IMR-90 (cell line): Measurements from ENCODE around the gene NKRF. TPM values are rescaled to one million over a fixed set of nuclear protein-coding genes. Genes with fewer than 3 reads are reported as not detected.

Experiments
- ATAC-seq: fragments of 200-7000 bp; cut with Tn5 transposase; 2 replicates; pipeline ENCODE4 v1.9.1; 2020; ENCODE audit warnings: low read depth, mild to moderate bottlenecking, moderate library complexity
- BruUV-seq: library from RNA; stranded (reverse); fragments of 400-500 nt; replicated peaks from 2 replicates; lab custom pipeline; 2021; lab: Mats Ljungman, UMichigan
- CTCF ChIA-PET: fragments of 300-600 bp; formaldehyde crosslinking; extraction: SDS; loops from one replicate; lab custom pipeline; 2021; ENCODE audit warnings: antibody characterized with exemption; lab: Yijun Ruan, JAX
- POLR2A ChIA-PET: fragments of 300-600 bp; sonication (Branson Sonifier 250); formaldehyde crosslinking; loops from one replicate; lab custom pipeline; 2022; ENCODE audit warnings: antibody characterized with exemption; ENCODE audit not compliant: unreplicated experiment; lab: Charles Lee
- DNase-seq: peaks from one replicate; pipeline ENCODE4 v3.0.0; 2013
- H2AFZ ChIP-seq: replicated peaks from 2 replicates; pipeline ENCODE3; 2013; ENCODE audit warnings: low read length, mild to moderate bottlenecking; ENCODE audit not compliant: poor library complexity
- H2AK5ac ChIP-seq: 2 replicates; pipeline ENCODE4 v1.6.1; 2013; ENCODE audit warnings: low read depth, low read length, inconsistent platforms
- H2AK9ac ChIP-seq: replicated peaks from 2 replicates; pipeline ENCODE3; 2013; ENCODE audit warnings: mild to moderate bottlenecking, low read depth, low read length, moderate library complexity; ENCODE audit not compliant: poor library complexity
- H2BK120ac ChIP-seq: 2 replicates; pipeline ENCODE4 v1.6.1; 2013; ENCODE audit warnings: low read depth, low read length, inconsistent platforms
- H2BK15ac ChIP-seq: 3 replicates; pipeline ENCODE4 v1.6.1; 2013; ENCODE audit warnings: low read depth, low read length, inconsistent platforms
- H2BK20ac ChIP-seq: 2 replicates; pipeline ENCODE4 v1.6.1; 2013; ENCODE audit warnings: low read depth, mild to moderate bottlenecking, inconsistent platforms, low read length, moderate library complexity
- H2BK5ac ChIP-seq: 2 replicates; pipeline ENCODE4 v1.6.1; 2013; ENCODE audit warnings: mild to moderate bottlenecking, low read depth, low read length, inconsistent platforms; ENCODE audit not compliant: poor library complexity, severe bottlenecking
- H3K14ac ChIP-seq: replicated peaks from 2 replicates; pipeline ENCODE4 v1.6.1; 2013; ENCODE audit warnings: low read depth, low read length, inconsistent platforms
- H3K18ac ChIP-seq: 2 replicates; pipeline ENCODE4 v1.6.1; 2013; ENCODE audit warnings: low read depth, low read length, control low read depth
- H3K23ac ChIP-seq: 2 replicates; pipeline ENCODE4 v1.6.1; 2013; ENCODE audit warnings: low read depth, low read length, inconsistent platforms
- H3K27ac ChIP-seq: 2 replicates; pipeline ENCODE4 v1.5.1; 2013; ENCODE audit warnings: mild to moderate bottlenecking, control low read depth, low read length; ENCODE audit not compliant: insufficient read depth
- H3K27me3 ChIP-seq: 2 replicates; pipeline ENCODE4 v1.6.1; 2013; ENCODE audit warnings: low read length; ENCODE audit not compliant: control insufficient read depth, insufficient read depth
- H3K36me3 ChIP-seq: 2 replicates; pipeline ENCODE4 v1.6.1; 2013; ENCODE audit warnings: low read length, mixed read lengths; ENCODE audit not compliant: control insufficient read depth, insufficient read depth
- H3K4ac ChIP-seq: 2 replicates; pipeline ENCODE4 v1.6.1; 2013; ENCODE audit warnings: low read depth, low read length, inconsistent platforms
- H3K4me1 ChIP-seq: 2 replicates; pipeline ENCODE4 v1.6.1; 2013; ENCODE audit warnings: low read length, mixed read lengths; ENCODE audit not compliant: control insufficient read depth, insufficient read depth
- H3K4me2 ChIP-seq: 2 replicates; pipeline ENCODE4 v1.6.1; 2013; ENCODE audit warnings: low read depth, mild to moderate bottlenecking, control low read depth, low read length, moderate library complexity
- H3K4me3 ChIP-seq: 2 replicates; pipeline ENCODE4 v1.5.1; 2013; ENCODE audit warnings: low read depth, mild to moderate bottlenecking, control low read depth, low read length, moderate library complexity; ENCODE audit not compliant: insufficient read depth
- H3K56ac ChIP-seq: 2 replicates; pipeline ENCODE4 v1.6.1; 2013; ENCODE audit warnings: low read length, inconsistent platforms; ENCODE audit not compliant: insufficient read depth; ENCODE audit errors: extremely low read depth
- H3K79me1 ChIP-seq, 2 experiments: 2 replicates each; pipeline ENCODE4 v1.6.1; 2013; ENCODE audit warnings: low read length in 2 of 2, inconsistent platforms in 1 of 2, low read depth in 1 of 2
- H3K9ac ChIP-seq: 2 replicates; pipeline ENCODE4 v1.6.1; 2013; ENCODE audit warnings: low read depth, low read length, control low read depth
- H3K9me1 ChIP-seq: 2 replicates; pipeline ENCODE4 v1.6.1; 2013; ENCODE audit warnings: low read length, inconsistent platforms; ENCODE audit not compliant: insufficient read depth
- H3K9me3 ChIP-seq: 2 replicates; pipeline ENCODE4 v1.6.1; 2013; ENCODE audit warnings: low read length; ENCODE audit not compliant: control insufficient read depth, insufficient read depth
- H4K20me1 ChIP-seq: 2 replicates; pipeline ENCODE4 v1.6.1; 2013; ENCODE audit warnings: low read length, inconsistent platforms; ENCODE audit not compliant: insufficient read depth
- H4K5ac ChIP-seq: 2 replicates; pipeline ENCODE4 v1.6.1; 2013; ENCODE audit warnings: mild to moderate bottlenecking, low read depth, low read length, control low read depth
- H4K8ac ChIP-seq, 2 experiments: 2 replicates each; pipeline ENCODE4 v1.6.1; 2013; ENCODE audit warnings: low read depth in 2 of 2, low read length in 2 of 2, control low read depth in 1 of 2, inconsistent platforms in 1 of 2
- H4K91ac ChIP-seq: 2 replicates; pipeline ENCODE4 v1.6.1; 2013; ENCODE audit warnings: low read depth, low read length, inconsistent platforms; ENCODE audit not compliant: insufficient read depth
- BHLHE40 ChIP-seq: fragments of 150-350 bp; IDR thresholded peaks from 2 replicates; pipeline ENCODE4 v1.6.1; 2016; ENCODE audit warnings: mild to moderate bottlenecking, low read depth, low read length
- MAZ ChIP-seq: IDR thresholded peaks from 2 replicates; pipeline ENCODE4 v1.6.1; 2012; ENCODE audit warnings: low read depth, mild to moderate bottlenecking, low read length, improper control_type of control experiment, moderate library complexity, borderline replicate concordance
- MXI1 ChIP-seq: IDR thresholded peaks from 2 replicates; pipeline ENCODE4 v1.6.1; 2012; ENCODE audit warnings: low read depth, mild to moderate bottlenecking, low read length, moderate library complexity, borderline replicate concordance
- NFE2L2 ChIP-seq: fragments of 150-350 bp; IDR thresholded peaks from 2 replicates; pipeline ENCODE4 v1.6.1; 2016; ENCODE audit warnings: low read depth, mild to moderate bottlenecking, low read length
- POLR2A ChIP-seq: IDR thresholded peaks from 2 replicates; pipeline ENCODE4 v1.6.1; 2012; ENCODE audit warnings: mild to moderate bottlenecking, low read depth, low read length
- WGBS, 2 experiments: methylation state at CpG; one replicate each; pipeline versions ENCODE4 v1.1.5 to v1.1.7; 2013; ENCODE audit warnings: missing lambda C conversion rate in 2 of 2; ENCODE audit not compliant: insufficient read length in 1 of 2; ENCODE audit errors: extremely low coverage in 2 of 2; 5-methylcytosine and 5-hydroxymethylcytosine counted together
- dilution Hi-C: fragments of 300-500 bp; cut with HindIII; formaldehyde crosslinking; loops from one replicate; pipeline ENCODE4 v1.14.3; 2018; ENCODE audit warnings: low sequenced_read_pairs; ENCODE audit not compliant: unreplicated experiment
- in situ Hi-C: fragments of 300-500 bp; cut with MboI; formaldehyde crosslinking; loops from 3 replicates; pipeline ENCODE4 v1.14.3; 2019; ENCODE audit warnings: low sequenced_read_pairs, inconsistent platforms, mixed read lengths
- intact Hi-C: fragments of 100-400 bp; cut with micrococcal nuclease; formaldehyde crosslinking; loops from 2 replicates; pipeline ENCODE4 v1.10.0; 2022
- polyA plus RNA-seq, 3 experiments: library from polyadenylated mRNA; depleted of rRNA; stranded (reverse); fragments of >200 nt; gene quantifications; 2 replicates each; pipeline ENCODE4 v1.2.3, GENCODE V29; 2012; ENCODE audit warnings: low replicate concordance in 1 of 3
- total RNA-seq: library from RNA; depleted of rRNA; stranded (reverse); fragments of >200 nt; gene quantifications from 2 replicates; pipeline ENCODE4 v1.2.3, GENCODE V29; 2012
- TF ChIP-seq, protein P1 (sequence below): fragments of 150-350 bp; IDR thresholded peaks from 2 replicates; pipeline ENCODE4 v1.6.1; 2017; ENCODE audit warnings: mild to moderate bottlenecking, antibody characterized with exemption, low read length, low read depth

The NKRF gene
- total and polyA plus RNA-seq, 2 of the 4 experiments (the other 2 are of a cell fraction), result 2.2 to 4.1 TPM

DNA sequence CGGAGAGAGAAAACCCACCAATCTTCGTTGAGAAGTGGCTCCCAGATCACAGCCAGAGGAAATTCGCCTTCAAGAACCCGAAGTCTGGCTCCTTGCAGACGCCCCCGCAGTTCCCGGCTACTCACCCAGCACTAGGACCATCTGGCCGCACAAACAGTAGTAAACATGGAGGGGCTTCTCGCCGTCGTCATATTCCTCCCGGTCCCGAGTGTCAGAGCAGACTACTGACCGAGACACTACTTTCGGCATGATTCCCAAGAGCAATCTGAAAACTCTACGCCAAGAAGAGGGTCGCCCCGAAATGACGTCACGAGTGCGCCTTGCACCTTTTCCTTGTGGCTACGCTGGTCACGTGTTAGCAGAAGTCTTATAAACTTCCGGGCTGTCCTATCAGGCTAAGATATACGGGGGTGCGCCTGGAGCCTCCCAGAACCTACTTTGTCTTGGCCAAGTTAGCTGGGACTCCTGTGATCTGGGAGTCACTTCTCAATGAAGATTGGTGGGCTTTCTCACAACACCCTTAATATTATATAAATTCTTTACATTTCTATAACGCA, 41.0 kb downstream of the NKRF start, which contains the start of gene STEEP1:
Gene STEEP1, minus strand, starts transcription at position 303 of the 557 bp plus-strand sequence. Its CDS starts 54 bp downstream, at position 249.
- POLR2A ChIA-PET, result no interaction called here
- Histone ChIP-seq H2BK15ac (no peak within 1 kb of the TSS), H3K79me1 (peaks cover 3 to 5% of the 10 kb centered on the region in 2 experiments; a peak in 2 of 4 replicates), H2AFZ (peak within 1 kb of the TSS; percentile 74), H3K4me1 (no peaks in the 10 kb centered on the region), H3K27me3 (no peaks in the 10 kb centered on the region), H2AK9ac (peak within 1 kb of the TSS; percentile 31), H4K20me1 (no peaks in the 10 kb centered on the region), H3K23ac (no peak within 1 kb of the TSS), H3K4ac (no peak within 1 kb of the TSS), H3K9me3 (no peaks in the 10 kb centered on the region), H3K18ac (no peak within 1 kb of the TSS), H3K4me3 (peak within 1 kb of the TSS; percentile 74), H4K91ac (no peak within 1 kb of the TSS), H3K9me1 (no peaks in the 10 kb centered on the region), H2AK5ac (no peak within 1 kb of the TSS), H3K9ac (peak within 1 kb of the TSS; percentile 77), H3K56ac (no peak within 1 kb of the TSS), H3K14ac (no peak within 1 kb of the TSS), H4K5ac (no peak within 1 kb of the TSS), H3K4me2 (peak within 1 kb of the TSS; percentile 89), H3K27ac (peak within 1 kb of the TSS; percentile 68), H4K8ac (peak within 1 kb of the TSS in 1 of 2 experiments; percentile 89; a peak in 3 of 4 replicates), H2BK5ac (no peak within 1 kb of the TSS), H2BK120ac (no peak within 1 kb of the TSS), H3K36me3 (no peaks in the 10 kb centered on the region), H2BK20ac (no peak within 1 kb of the TSS)
- intact Hi-C loops, result no loop called here
- ATAC-seq, result peak; percentile 98
- dilution Hi-C loops, result no loop called here
- no TSS peak for BruUV-seq
- 26% methylated on average over 5 of the region's 27 CpGs; no CpG with 5 or more reads in 1 of the 2 experiments for WGBS, 2 experiments
- CTCF ChIA-PET, result no interaction called here
- DNase-seq, result peak; percentile 92
- TF ChIP-seq MAZ (no peak), BHLHE40 (peak; percentile 93), MXI1 (peak; percentile 43; the same call in 1 of the 2 replicates), NFE2L2 (no peak), POLR2A (peak; percentile 46; the same call in 1 of the 2 replicates)
- TF ChIP-seq, protein P1, sequence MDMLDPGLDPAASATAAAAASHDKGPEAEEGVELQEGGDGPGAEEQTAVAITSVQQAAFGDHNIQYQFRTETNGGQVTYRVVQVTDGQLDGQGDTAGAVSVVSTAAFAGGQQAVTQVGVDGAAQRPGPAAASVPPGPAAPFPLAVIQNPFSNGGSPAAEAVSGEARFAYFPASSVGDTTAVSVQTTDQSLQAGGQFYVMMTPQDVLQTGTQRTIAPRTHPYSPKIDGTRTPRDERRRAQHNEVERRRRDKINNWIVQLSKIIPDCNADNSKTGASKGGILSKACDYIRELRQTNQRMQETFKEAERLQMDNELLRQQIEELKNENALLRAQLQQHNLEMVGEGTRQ, result peak; percentile 91
- in situ Hi-C loops, result no loop called here
